GM12878 (cell line): ENCODE data around the gene SMG6.

Source experiments
- CBFB ChIP-seq: IDR thresholded peaks from 2 replicates; pipeline ENCODE4 v1.6.1; 2016; ENCODE audit warnings: antibody characterized with exemption, low read depth
- ETV6 ChIP-seq, 2 experiments: fragments of 450-650 bp in 1 of 2; IDR thresholded peaks in 1 of 2; conservative IDR thresholded peaks in 1 of 2; 2 replicates each; pipeline ENCODE4 v1.6.1; 2014; ENCODE audit warnings: antibody characterized with exemption in 1 of 2, borderline replicate concordance in 1 of 2, low read depth in 1 of 2, mild to moderate bottlenecking in 1 of 2, moderate library complexity in 1 of 2
- IKZF1 ChIP-seq: fragments of 450-650 bp; conservative IDR thresholded peaks from 2 replicates; pipeline ENCODE4 v1.6.1; 2017; ENCODE audit warnings: antibody characterized with exemption, mild to moderate bottlenecking
- NRF1 ChIP-seq: conservative IDR thresholded peaks from 2 replicates; pipeline ENCODE4 v1.6.1; 2011; ENCODE audit warnings: mild to moderate bottlenecking, low read depth, low read length, improper control_type of control experiment
- POU2F2 ChIP-seq: IDR thresholded peaks from 3 replicates; pipeline ENCODE4 v1.6.1; 2011; ENCODE audit warnings: low read depth, mild to moderate bottlenecking, low read length, borderline replicate concordance
- RFX5 ChIP-seq: IDR thresholded peaks from 2 replicates; pipeline ENCODE4 v1.6.1; 2011; ENCODE audit warnings: low read depth, low read length, improper control_type of control experiment
- ZBTB33 ChIP-seq: fragments of 450-650 bp; IDR thresholded peaks from 2 replicates; pipeline ENCODE4 v1.6.1; 2017; ENCODE audit warnings: mild to moderate bottlenecking
- TF ChIP-seq, protein P1 (sequence below): IDR thresholded peaks from 2 replicates; pipeline ENCODE4 v1.6.1; 2012; ENCODE audit warnings: mild to moderate bottlenecking, low read depth, low read length
- TF ChIP-seq, protein P2 (sequence below), 3 experiments: IDR thresholded peaks in 2 of 3; conservative IDR thresholded peaks in 1 of 3; 2 replicates each; pipeline ENCODE4 v1.5.1; 2011; ENCODE audit warnings: low read depth in 3 of 3, low read length in 3 of 3, mild to moderate bottlenecking in 3 of 3, control low read depth in 2 of 3, moderate library complexity in 2 of 3, inconsistent platforms in 1 of 3, mixed read lengths in 1 of 3; ENCODE audit not compliant: control insufficient read depth in 2 of 3, insufficient read depth in 1 of 3; ENCODE audit errors: extremely low read depth in 1 of 3

- TF ChIP-seq, protein P1, sequence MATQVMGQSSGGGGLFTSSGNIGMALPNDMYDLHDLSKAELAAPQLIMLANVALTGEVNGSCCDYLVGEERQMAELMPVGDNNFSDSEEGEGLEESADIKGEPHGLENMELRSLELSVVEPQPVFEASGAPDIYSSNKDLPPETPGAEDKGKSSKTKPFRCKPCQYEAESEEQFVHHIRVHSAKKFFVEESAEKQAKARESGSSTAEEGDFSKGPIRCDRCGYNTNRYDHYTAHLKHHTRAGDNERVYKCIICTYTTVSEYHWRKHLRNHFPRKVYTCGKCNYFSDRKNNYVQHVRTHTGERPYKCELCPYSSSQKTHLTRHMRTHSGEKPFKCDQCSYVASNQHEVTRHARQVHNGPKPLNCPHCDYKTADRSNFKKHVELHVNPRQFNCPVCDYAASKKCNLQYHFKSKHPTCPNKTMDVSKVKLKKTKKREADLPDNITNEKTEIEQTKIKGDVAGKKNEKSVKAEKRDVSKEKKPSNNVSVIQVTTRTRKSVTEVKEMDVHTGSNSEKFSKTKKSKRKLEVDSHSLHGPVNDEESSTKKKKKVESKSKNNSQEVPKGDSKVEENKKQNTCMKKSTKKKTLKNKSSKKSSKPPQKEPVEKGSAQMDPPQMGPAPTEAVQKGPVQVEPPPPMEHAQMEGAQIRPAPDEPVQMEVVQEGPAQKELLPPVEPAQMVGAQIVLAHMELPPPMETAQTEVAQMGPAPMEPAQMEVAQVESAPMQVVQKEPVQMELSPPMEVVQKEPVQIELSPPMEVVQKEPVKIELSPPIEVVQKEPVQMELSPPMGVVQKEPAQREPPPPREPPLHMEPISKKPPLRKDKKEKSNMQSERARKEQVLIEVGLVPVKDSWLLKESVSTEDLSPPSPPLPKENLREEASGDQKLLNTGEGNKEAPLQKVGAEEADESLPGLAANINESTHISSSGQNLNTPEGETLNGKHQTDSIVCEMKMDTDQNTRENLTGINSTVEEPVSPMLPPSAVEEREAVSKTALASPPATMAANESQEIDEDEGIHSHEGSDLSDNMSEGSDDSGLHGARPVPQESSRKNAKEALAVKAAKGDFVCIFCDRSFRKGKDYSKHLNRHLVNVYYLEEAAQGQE: no peak
- TF ChIP-seq POU2F2: 0 out of 3 replicates have a peak, but pooled peaks have one; percentile 37
- no peak for TF ChIP-seq NRF1
- TF ChIP-seq CBFB: 0 out of 2 replicates have a peak, but pooled peaks have one; percentile 38
- TF ChIP-seq ETV6 (conservative IDR thresholded peaks at IDR 0.05 in 1 of 2, IDR thresholded peaks at IDR 0.05 in 1 of 2; ENCODE audit: borderline replicate concordance in 1 of 2, low read depth in 1 of 2): no peak
- TF ChIP-seq, protein P2, sequence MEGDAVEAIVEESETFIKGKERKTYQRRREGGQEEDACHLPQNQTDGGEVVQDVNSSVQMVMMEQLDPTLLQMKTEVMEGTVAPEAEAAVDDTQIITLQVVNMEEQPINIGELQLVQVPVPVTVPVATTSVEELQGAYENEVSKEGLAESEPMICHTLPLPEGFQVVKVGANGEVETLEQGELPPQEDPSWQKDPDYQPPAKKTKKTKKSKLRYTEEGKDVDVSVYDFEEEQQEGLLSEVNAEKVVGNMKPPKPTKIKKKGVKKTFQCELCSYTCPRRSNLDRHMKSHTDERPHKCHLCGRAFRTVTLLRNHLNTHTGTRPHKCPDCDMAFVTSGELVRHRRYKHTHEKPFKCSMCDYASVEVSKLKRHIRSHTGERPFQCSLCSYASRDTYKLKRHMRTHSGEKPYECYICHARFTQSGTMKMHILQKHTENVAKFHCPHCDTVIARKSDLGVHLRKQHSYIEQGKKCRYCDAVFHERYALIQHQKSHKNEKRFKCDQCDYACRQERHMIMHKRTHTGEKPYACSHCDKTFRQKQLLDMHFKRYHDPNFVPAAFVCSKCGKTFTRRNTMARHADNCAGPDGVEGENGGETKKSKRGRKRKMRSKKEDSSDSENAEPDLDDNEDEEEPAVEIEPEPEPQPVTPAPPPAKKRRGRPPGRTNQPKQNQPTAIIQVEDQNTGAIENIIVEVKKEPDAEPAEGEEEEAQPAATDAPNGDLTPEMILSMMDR (IDR thresholded peaks at IDR 0.05 in 2 of 3, conservative IDR thresholded peaks at IDR 0.05 in 1 of 3; ENCODE audit: control insufficient read depth in 2 of 3, extremely low read depth in 1 of 3, insufficient read depth in 1 of 3, low read depth in 3 of 3, low read length in 3 of 3): no peak
- no peak for TF ChIP-seq ZBTB33
- TF ChIP-seq IKZF1: peak; percentile 95
- TF ChIP-seq RFX5: no peak
Measured at GRCh38 chr17:2222901-2223616, 80.5 kb downstream of the SMG6 start.
